IMR-90 (cell line): ENCODE results near the gene SCLY. TPM values are rescaled to one million over a fixed set of nuclear protein-coding genes. Genes with fewer than 3 reads are reported as not detected.

Experiments used
- ATAC-seq: fragments of 200-7000 bp; cut with Tn5 transposase; 2 replicates; pipeline ENCODE4 v1.9.1; 2020; ENCODE audit warnings: low read depth, mild to moderate bottlenecking, moderate library complexity
- BruUV-seq: library from RNA; stranded (reverse); fragments of 400-500 nt; replicated peaks from 2 replicates; lab custom pipeline; 2021; lab: Mats Ljungman, UMichigan
- CTCF ChIA-PET: fragments of 300-600 bp; formaldehyde crosslinking; extraction: SDS; loops from one replicate; lab custom pipeline; 2021; ENCODE audit warnings: antibody characterized with exemption; lab: Yijun Ruan, JAX
- POLR2A ChIA-PET: fragments of 300-600 bp; sonication (Branson Sonifier 250); formaldehyde crosslinking; loops from one replicate; lab custom pipeline; 2022; ENCODE audit warnings: antibody characterized with exemption; ENCODE audit not compliant: unreplicated experiment; lab: Charles Lee
- DNase-seq: peaks from one replicate; pipeline ENCODE4 v3.0.0; 2013
- H2AFZ ChIP-seq: replicated peaks from 2 replicates; pipeline ENCODE3; 2013; ENCODE audit warnings: low read length, mild to moderate bottlenecking; ENCODE audit not compliant: poor library complexity
- H2AK5ac ChIP-seq: 2 replicates; pipeline ENCODE4 v1.6.1; 2013; ENCODE audit warnings: low read depth, low read length, inconsistent platforms
- H2AK9ac ChIP-seq: replicated peaks from 2 replicates; pipeline ENCODE3; 2013; ENCODE audit warnings: mild to moderate bottlenecking, low read depth, low read length, moderate library complexity; ENCODE audit not compliant: poor library complexity
- H2BK120ac ChIP-seq: 2 replicates; pipeline ENCODE4 v1.6.1; 2013; ENCODE audit warnings: low read depth, low read length, inconsistent platforms
- H2BK15ac ChIP-seq: 3 replicates; pipeline ENCODE4 v1.6.1; 2013; ENCODE audit warnings: low read depth, low read length, inconsistent platforms
- H2BK20ac ChIP-seq: 2 replicates; pipeline ENCODE4 v1.6.1; 2013; ENCODE audit warnings: low read depth, mild to moderate bottlenecking, inconsistent platforms, low read length, moderate library complexity
- H2BK5ac ChIP-seq: 2 replicates; pipeline ENCODE4 v1.6.1; 2013; ENCODE audit warnings: mild to moderate bottlenecking, low read depth, low read length, inconsistent platforms; ENCODE audit not compliant: poor library complexity, severe bottlenecking
- H3K14ac ChIP-seq: replicated peaks from 2 replicates; pipeline ENCODE4 v1.6.1; 2013; ENCODE audit warnings: low read depth, low read length, inconsistent platforms
- H3K18ac ChIP-seq: 2 replicates; pipeline ENCODE4 v1.6.1; 2013; ENCODE audit warnings: low read depth, low read length, control low read depth
- H3K23ac ChIP-seq: 2 replicates; pipeline ENCODE4 v1.6.1; 2013; ENCODE audit warnings: low read depth, low read length, inconsistent platforms
- H3K27ac ChIP-seq: 2 replicates; pipeline ENCODE4 v1.5.1; 2013; ENCODE audit warnings: mild to moderate bottlenecking, control low read depth, low read length; ENCODE audit not compliant: insufficient read depth
- H3K27me3 ChIP-seq: 2 replicates; pipeline ENCODE4 v1.6.1; 2013; ENCODE audit warnings: low read length; ENCODE audit not compliant: control insufficient read depth, insufficient read depth
- H3K36me3 ChIP-seq: 2 replicates; pipeline ENCODE4 v1.6.1; 2013; ENCODE audit warnings: low read length, mixed read lengths; ENCODE audit not compliant: control insufficient read depth, insufficient read depth
- H3K4ac ChIP-seq: 2 replicates; pipeline ENCODE4 v1.6.1; 2013; ENCODE audit warnings: low read depth, low read length, inconsistent platforms
- H3K4me1 ChIP-seq: 2 replicates; pipeline ENCODE4 v1.6.1; 2013; ENCODE audit warnings: low read length, mixed read lengths; ENCODE audit not compliant: control insufficient read depth, insufficient read depth
- H3K4me2 ChIP-seq: 2 replicates; pipeline ENCODE4 v1.6.1; 2013; ENCODE audit warnings: low read depth, mild to moderate bottlenecking, control low read depth, low read length, moderate library complexity
- H3K4me3 ChIP-seq: 2 replicates; pipeline ENCODE4 v1.5.1; 2013; ENCODE audit warnings: low read depth, mild to moderate bottlenecking, control low read depth, low read length, moderate library complexity; ENCODE audit not compliant: insufficient read depth
- H3K56ac ChIP-seq: 2 replicates; pipeline ENCODE4 v1.6.1; 2013; ENCODE audit warnings: low read length, inconsistent platforms; ENCODE audit not compliant: insufficient read depth; ENCODE audit errors: extremely low read depth
- H3K79me1 ChIP-seq, 2 experiments: 2 replicates each; pipeline ENCODE4 v1.6.1; 2013; ENCODE audit warnings: low read length in 2 of 2, inconsistent platforms in 1 of 2, low read depth in 1 of 2
- H3K9ac ChIP-seq: 2 replicates; pipeline ENCODE4 v1.6.1; 2013; ENCODE audit warnings: low read depth, low read length, control low read depth
- H3K9me1 ChIP-seq: 2 replicates; pipeline ENCODE4 v1.6.1; 2013; ENCODE audit warnings: low read length, inconsistent platforms; ENCODE audit not compliant: insufficient read depth
- H3K9me3 ChIP-seq: 2 replicates; pipeline ENCODE4 v1.6.1; 2013; ENCODE audit warnings: low read length; ENCODE audit not compliant: control insufficient read depth, insufficient read depth
- H4K20me1 ChIP-seq: 2 replicates; pipeline ENCODE4 v1.6.1; 2013; ENCODE audit warnings: low read length, inconsistent platforms; ENCODE audit not compliant: insufficient read depth
- H4K5ac ChIP-seq: 2 replicates; pipeline ENCODE4 v1.6.1; 2013; ENCODE audit warnings: mild to moderate bottlenecking, low read depth, low read length, control low read depth
- H4K8ac ChIP-seq, 2 experiments: 2 replicates each; pipeline ENCODE4 v1.6.1; 2013; ENCODE audit warnings: low read depth in 2 of 2, low read length in 2 of 2, control low read depth in 1 of 2, inconsistent platforms in 1 of 2
- H4K91ac ChIP-seq: 2 replicates; pipeline ENCODE4 v1.6.1; 2013; ENCODE audit warnings: low read depth, low read length, inconsistent platforms; ENCODE audit not compliant: insufficient read depth
- CEBPB ChIP-seq: IDR thresholded peaks from 2 replicates; pipeline ENCODE4 v1.6.1; 2012; ENCODE audit warnings: low read depth, low read length, improper control_type of control experiment
- ELK1 ChIP-seq: fragments of 150-350 bp; IDR thresholded peaks from 2 replicates; pipeline ENCODE4 v1.6.1; 2016; ENCODE audit warnings: low read depth, mild to moderate bottlenecking, low read length, moderate library complexity, borderline replicate concordance
- FOS ChIP-seq: fragments of 150-350 bp; IDR thresholded peaks from 2 replicates; pipeline ENCODE4 v1.6.1; 2016; ENCODE audit warnings: low read depth, low read length
- POLR2A ChIP-seq: IDR thresholded peaks from 2 replicates; pipeline ENCODE4 v1.6.1; 2012; ENCODE audit warnings: mild to moderate bottlenecking, low read depth, low read length
- RAD21 ChIP-seq: IDR thresholded peaks from 2 replicates; pipeline ENCODE4 v1.6.1; 2012; ENCODE audit warnings: low read length, improper control_type of control experiment
- WGBS, 2 experiments: methylation state at CpG; one replicate each; pipeline versions ENCODE4 v1.1.5 to v1.1.7; 2013; ENCODE audit warnings: missing lambda C conversion rate in 2 of 2; ENCODE audit not compliant: insufficient read length in 1 of 2; ENCODE audit errors: extremely low coverage in 2 of 2; 5-methylcytosine and 5-hydroxymethylcytosine counted together
- dilution Hi-C: fragments of 300-500 bp; cut with HindIII; formaldehyde crosslinking; loops from one replicate; pipeline ENCODE4 v1.14.3; 2018; ENCODE audit warnings: low sequenced_read_pairs; ENCODE audit not compliant: unreplicated experiment
- in situ Hi-C: fragments of 300-500 bp; cut with MboI; formaldehyde crosslinking; loops from 3 replicates; pipeline ENCODE4 v1.14.3; 2019; ENCODE audit warnings: low sequenced_read_pairs, inconsistent platforms, mixed read lengths
- intact Hi-C: fragments of 100-400 bp; cut with micrococcal nuclease; formaldehyde crosslinking; loops from 2 replicates; pipeline ENCODE4 v1.10.0; 2022
- polyA plus RNA-seq, 3 experiments: library from polyadenylated mRNA; depleted of rRNA; stranded (reverse); fragments of >200 nt; gene quantifications; 2 replicates each; pipeline ENCODE4 v1.2.3, GENCODE V29; 2012; ENCODE audit warnings: low replicate concordance in 1 of 3
- total RNA-seq: library from RNA; depleted of rRNA; stranded (reverse); fragments of >200 nt; gene quantifications from 2 replicates; pipeline ENCODE4 v1.2.3, GENCODE V29; 2012
- TF ChIP-seq, protein P1 (sequence below): conservative IDR thresholded peaks from 2 replicates; pipeline ENCODE4 v1.5.1; 2012; ENCODE audit warnings: mild to moderate bottlenecking, low read depth, low read length, improper control_type of control experiment

SCLY gene
- total and polyA plus RNA-seq, 2 of the 4 experiments (the other 2 are of a cell fraction), result 8.6 to 10.5 TPM

GRCh38 chr2:238064376-238064775 is 3.6 kb downstream of the SCLY start:
- ATAC-seq (no peak), DNase-seq (no peak)
- ChIA-PET POLR2A (no interaction called here), CTCF (no interaction called here)
- H3K4me3 ChIP-seq, result no peak overlapping the region
- TF ChIP-seq RAD21, result no peak
- TF ChIP-seq, protein P1, sequence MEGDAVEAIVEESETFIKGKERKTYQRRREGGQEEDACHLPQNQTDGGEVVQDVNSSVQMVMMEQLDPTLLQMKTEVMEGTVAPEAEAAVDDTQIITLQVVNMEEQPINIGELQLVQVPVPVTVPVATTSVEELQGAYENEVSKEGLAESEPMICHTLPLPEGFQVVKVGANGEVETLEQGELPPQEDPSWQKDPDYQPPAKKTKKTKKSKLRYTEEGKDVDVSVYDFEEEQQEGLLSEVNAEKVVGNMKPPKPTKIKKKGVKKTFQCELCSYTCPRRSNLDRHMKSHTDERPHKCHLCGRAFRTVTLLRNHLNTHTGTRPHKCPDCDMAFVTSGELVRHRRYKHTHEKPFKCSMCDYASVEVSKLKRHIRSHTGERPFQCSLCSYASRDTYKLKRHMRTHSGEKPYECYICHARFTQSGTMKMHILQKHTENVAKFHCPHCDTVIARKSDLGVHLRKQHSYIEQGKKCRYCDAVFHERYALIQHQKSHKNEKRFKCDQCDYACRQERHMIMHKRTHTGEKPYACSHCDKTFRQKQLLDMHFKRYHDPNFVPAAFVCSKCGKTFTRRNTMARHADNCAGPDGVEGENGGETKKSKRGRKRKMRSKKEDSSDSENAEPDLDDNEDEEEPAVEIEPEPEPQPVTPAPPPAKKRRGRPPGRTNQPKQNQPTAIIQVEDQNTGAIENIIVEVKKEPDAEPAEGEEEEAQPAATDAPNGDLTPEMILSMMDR, result no peak
- no peak for TF ChIP-seq FOS
- no peak for TF ChIP-seq CEBPB
- TF ChIP-seq POLR2A, result no peak
- TF ChIP-seq ELK1, result no peak
- H3K14ac ChIP-seq, result no peak overlapping the region
- in situ Hi-C loops, result no loop called here
- no peak overlapping the region for H3K56ac ChIP-seq
- no peak overlapping the region for H3K4ac ChIP-seq
- no peak overlapping the region for H2AK5ac ChIP-seq
- no TSS peak for BruUV-seq
- no peaks in the 10 kb centered on the region; the same call in 1 of the 2 replicates for H3K4me1 ChIP-seq
- H3K27ac ChIP-seq, result no peak overlapping the region
- no peak overlapping the region for H4K91ac ChIP-seq
- H2AFZ ChIP-seq, result no peak overlapping the region
- no peak overlapping the region for H3K23ac ChIP-seq
- H3K79me1 ChIP-seq, result peaks cover 8 to 32% of the 10 kb centered on the region in 2 experiments
- no peak overlapping the region for H2BK15ac ChIP-seq
- no peak overlapping the region for H3K4me2 ChIP-seq
- no peak overlapping the region for H2BK20ac ChIP-seq
- dilution Hi-C loops, result no loop called here
- H3K27me3 ChIP-seq, result no peaks in the 10 kb centered on the region
- no peaks in the 10 kb centered on the region; the same call in 1 of the 2 replicates for H3K9me1 ChIP-seq
- H3K36me3 ChIP-seq, result peaks cover 13% of the 10 kb centered on the region
- H4K20me1 ChIP-seq, result no peaks in the 10 kb centered on the region
- H3K9me3 ChIP-seq, result no peaks in the 10 kb centered on the region
- no peak overlapping the region for H4K5ac ChIP-seq
- H2BK120ac ChIP-seq, result no peak overlapping the region
- no peak overlapping the region for H2BK5ac ChIP-seq
- no peak overlapping the region for H2AK9ac ChIP-seq
- no peak overlapping the region for H3K9ac ChIP-seq
- intact Hi-C loops, result loop anchor here (5.0 kb wide), 2 partner anchors 97 to 113 kb away; partner anchors contain the start of gene UBE2F
- 96% methylated on average over 4 of the region's 7 CpGs; no CpG with 5 or more reads in 1 of the 2 experiments for WGBS, 2 experiments
- no peak overlapping the region for H3K18ac ChIP-seq
- no peak overlapping the region for H4K8ac ChIP-seq
